ENCODE results near the gene GSK3A.

The GSK3A gene

GRCh38 chr19:42242512-42243409 is at the start of gene GSK3A:
Gene GSK3A (minus strand): TSS chr19:42242602. CDS start chr19:42242465, 137 bp downstream.
- DNase-seq: peak; percentile 99

- peak; percentile 48 for DNase-seq
These were observed 49.0 kb upstream of the GSK3A start for GRCh38 chr19:42291435-42291810.

GRCh38 chr19:42290523-42291434 is 48.4 kb upstream of the GSK3A start:
- DNase-seq: peak; percentile 31

GRCh38 chr19:42290136-42290522 is 47.7 kb upstream of the GSK3A start:
- DNase-seq: peak; percentile 33

- DNase-seq: peak; percentile 21
These were observed 47.2 kb upstream of the GSK3A start for GRCh38 chr19:42289556-42290041.

GRCh38 chr19:42288881-42289555 is 46.6 kb upstream of the GSK3A start:
- DNase-seq: peak; percentile 29

GRCh38 chr19:42288387-42288786 is 46.0 kb upstream of the GSK3A start:
- peak; percentile 23 for DNase-seq

- DNase-seq: no peak
These were observed 45.4 kb upstream of the GSK3A start for GRCh38 chr19:42287827-42288107.

GRCh38 chr19:42287017-42287826 is 44.8 kb upstream of the GSK3A start:
- DNase-seq: peak; percentile 36

GRCh38 chr19:42286349-42287016 is 44.1 kb upstream of the GSK3A start:
- DNase-seq: peak; percentile 65

- no peak for DNase-seq
These were observed 43.6 kb upstream of the GSK3A start for GRCh38 chr19:42285988-42286348.

GRCh38 chr19:42285541-42285941 is 43.1 kb upstream of the GSK3A start:
- DNase-seq: peak; percentile 64

GRCh38 chr19:42284591-42285341 is 42.4 kb upstream of the GSK3A start:
- peak; percentile 60 for DNase-seq

GRCh38 chr19:42284066-42284501 is 41.7 kb upstream of the GSK3A start:
- peak; percentile 91 for DNase-seq

- DNase-seq: peak; percentile 98
These were observed 41.0 kb upstream of the GSK3A start for GRCh38 chr19:42283188-42284065.

GRCh38 chr19:42282819-42283187 is 40.4 kb upstream of the GSK3A start:
- peak; percentile 56 for DNase-seq

- peak; percentile 65 for DNase-seq
These were observed 39.7 kb upstream of the GSK3A start for GRCh38 chr19:42281827-42282762.

- peak; percentile 88 for DNase-seq
These were observed 38.9 kb upstream of the GSK3A start for GRCh38 chr19:42281146-42281826.

All from left hindlimb (tissue), 1 donor.